ENCODE measurements around the gene MIA3. TPM values are rescaled to one million over a fixed set of nuclear protein-coding genes. Genes with fewer than 3 reads are reported as not detected.

The MIA3 gene
- total RNA-seq, 1 donor from 2014 or later, result 48.5 TPM

GRCh38 chr1:222652676-222653075, 34.8 kb downstream of the MIA3 start:
- DNase-seq (ENCODE audit: low spot score), result no peak
- peaks cover 16% of the 10 kb centered on the region for H3K36me3 Mint-ChIP-seq (ENCODE audit: low read depth, unreplicated experiment)
- H3K27ac Mint-ChIP-seq (ENCODE audit: unreplicated experiment), result no peak overlapping the region
- no peaks in the 10 kb centered on the region for H3K9me3 Mint-ChIP-seq (ENCODE audit: unreplicated experiment)
- H3K4me3 Mint-ChIP-seq (ENCODE audit: unreplicated experiment), result no peak overlapping the region
- H3K27me3 Mint-ChIP-seq (ENCODE audit: unreplicated experiment), result no peaks in the 10 kb centered on the region
- TF ChIP-seq CTCF (IDR thresholded peaks at IDR 0.05; ENCODE audit: unreplicated experiment), result no peak
- no peaks in the 10 kb centered on the region for H3K4me1 Mint-ChIP-seq (ENCODE audit: unreplicated experiment)

GRCh38 chr1:222653178-222653827, 35.4 kb downstream of the MIA3 start:
- Mint-ChIP-seq H3K27ac (ENCODE audit: unreplicated experiment) (no peak overlapping the region), H3K4me1 (ENCODE audit: unreplicated experiment) (no peaks in the 10 kb centered on the region), H3K9me3 (ENCODE audit: unreplicated experiment) (no peaks in the 10 kb centered on the region)

GRCh38 chr1:222654849-222655248, 37.0 kb downstream of the MIA3 start:
- TF ChIP-seq CTCF (IDR thresholded peaks at IDR 0.05; ENCODE audit: unreplicated experiment), result no peak

More at GRCh38 chr1:222653178-222653827, 35.4 kb downstream of the MIA3 start:
- peaks cover 16% of the 10 kb centered on the region for H3K36me3 Mint-ChIP-seq (ENCODE audit: low read depth, unreplicated experiment)
- H3K4me3 Mint-ChIP-seq (ENCODE audit: unreplicated experiment), result no peak overlapping the region
- DNase-seq (ENCODE audit: low spot score), result no peak
- no peak for TF ChIP-seq CTCF (IDR thresholded peaks at IDR 0.05; ENCODE audit: unreplicated experiment)
- no peaks in the 10 kb centered on the region for H3K27me3 Mint-ChIP-seq (ENCODE audit: unreplicated experiment)

GRCh38 chr1:222656391-222657155, 38.7 kb downstream of the MIA3 start:
- TF ChIP-seq CTCF (IDR thresholded peaks at IDR 0.05; ENCODE audit: unreplicated experiment), result no peak
- no peaks in the 10 kb centered on the region for H3K4me1 Mint-ChIP-seq (ENCODE audit: unreplicated experiment)
- H3K27me3 Mint-ChIP-seq (ENCODE audit: unreplicated experiment), result no peaks in the 10 kb centered on the region
- peaks cover 20% of the 10 kb centered on the region for H3K36me3 Mint-ChIP-seq (ENCODE audit: low read depth, unreplicated experiment)
- H3K27ac Mint-ChIP-seq (ENCODE audit: unreplicated experiment), result no peak overlapping the region
- no peak for DNase-seq (ENCODE audit: low spot score)
- H3K4me3 Mint-ChIP-seq (ENCODE audit: unreplicated experiment), result no peak overlapping the region
- no peaks in the 10 kb centered on the region for H3K9me3 Mint-ChIP-seq (ENCODE audit: unreplicated experiment)

More at GRCh38 chr1:222654849-222655248, 37.0 kb downstream of the MIA3 start:
- DNase-seq (ENCODE audit: low spot score), result no peak
- Mint-ChIP-seq H3K36me3 (ENCODE audit: low read depth, unreplicated experiment) (peaks cover 16% of the 10 kb centered on the region), H3K9me3 (ENCODE audit: unreplicated experiment) (no peaks in the 10 kb centered on the region), H3K27me3 (ENCODE audit: unreplicated experiment) (no peaks in the 10 kb centered on the region), H3K4me3 (ENCODE audit: unreplicated experiment) (no peak overlapping the region), H3K27ac (ENCODE audit: unreplicated experiment) (no peak overlapping the region), H3K4me1 (ENCODE audit: unreplicated experiment) (no peaks in the 10 kb centered on the region)

GRCh38 chr1:222657899-222658298, 40.0 kb downstream of the MIA3 start:
- DNase-seq (ENCODE audit: low spot score), result no peak
- TF ChIP-seq CTCF (IDR thresholded peaks at IDR 0.05; ENCODE audit: unreplicated experiment), result no peak
- H3K4me1 Mint-ChIP-seq (ENCODE audit: unreplicated experiment), result no peaks in the 10 kb centered on the region
- H3K27ac Mint-ChIP-seq (ENCODE audit: unreplicated experiment), result no peak overlapping the region
- H3K9me3 Mint-ChIP-seq (ENCODE audit: unreplicated experiment), result no peaks in the 10 kb centered on the region
- no peaks in the 10 kb centered on the region for H3K27me3 Mint-ChIP-seq (ENCODE audit: unreplicated experiment)
- no peak overlapping the region for H3K4me3 Mint-ChIP-seq (ENCODE audit: unreplicated experiment)
- H3K36me3 Mint-ChIP-seq (ENCODE audit: low read depth, unreplicated experiment), result peaks cover 20% of the 10 kb centered on the region

All from endothelial cell (in vitro differentiated cells).